NCI-H526 treated with DMSO at 0.1 percent for 48 hours (cell line): ENCODE results near the gene PIMREG.

Source experiments
- DNase-seq: peaks from one replicate; lab custom pipeline; 2025; lab: John Stamatoyannopoulos, UW

Gene PIMREG

GRCh38 chr17:6498901-6499540 is 54.8 kb downstream of the PIMREG start:
- no peak for DNase-seq
